ENCODE measurements around the gene SFTA2. TPM values are rescaled to one million over a fixed set of nuclear protein-coding genes. Genes with fewer than 3 reads are reported as not detected.

SFTA2 gene
- total RNA-seq, 4 donors from 2014 or later: 2.0 to 31.7 (median 6.4) TPM

DNA sequence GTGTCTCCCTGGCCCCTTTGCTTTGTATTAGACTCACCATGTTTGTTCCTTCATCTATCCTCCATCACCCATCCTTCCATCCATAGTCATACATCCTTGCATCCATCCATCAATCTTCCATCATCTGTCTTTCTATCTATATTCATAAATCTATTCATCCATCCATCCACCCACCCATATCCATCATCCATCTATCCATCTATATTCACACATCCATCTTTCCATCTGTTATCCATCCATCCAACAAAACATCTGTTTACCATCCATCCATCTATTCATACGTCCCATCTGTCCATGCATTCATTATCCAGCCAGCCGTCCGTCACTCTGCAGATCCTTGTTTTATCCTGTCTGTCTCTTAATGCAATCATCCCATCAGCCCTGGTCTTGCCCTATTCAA lies 37.0 kb downstream of the SFTA2 start:
- peaks cover 59 to 100% (median 71%) of the 10 kb centered on the region in 3 donors for H3K36me3 ChIP-seq
- intact Hi-C loops (cut with DNase I): no loop called here
- no peaks in the 10 kb centered on the region for H3K27me3 ChIP-seq
- TF ChIP-seq POLR2A (IDR thresholded peaks at IDR 0.05): no peak
- no peak for TF ChIP-seq CTCF (IDR thresholded peaks at IDR 0.05)
- H3K27ac ChIP-seq: no peak overlapping the region
- no peak for DNase-seq
- H3K4me3 ChIP-seq: no peak overlapping the region
- H3K9me3 ChIP-seq: no peaks in the 10 kb centered on the region
- peaks cover 6 to 13% (median 8%) of the 10 kb centered on the region in 3 donors for H3K4me1 ChIP-seq
- 84 to 87% methylated on average over 3 of the region's 3 CpGs for WGBS, 2 donors

GRCh38 chr6:30894381-30894780 lies 37.6 kb downstream of the SFTA2 start:
- Histone ChIP-seq H3K27me3 (no peaks in the 10 kb centered on the region), H3K27ac (no peak overlapping the region), H3K4me1 (peaks cover 9 to 19% (median 9%) of the 10 kb centered on the region in 3 donors), H3K36me3 (peaks cover 57 to 100% (median 71%) of the 10 kb centered on the region in 3 donors), H3K4me3 (no peak overlapping the region), H3K9me3 (no peaks in the 10 kb centered on the region)
- intact Hi-C loops (cut with DNase I): no loop called here
- DNase-seq: no peak
- TF ChIP-seq POLR2A (IDR thresholded peaks at IDR 0.05) (no peak), CTCF (IDR thresholded peaks at IDR 0.05) (no peak)
- 84 to 87% methylated on average over 12 of the region's 12 CpGs for WGBS, 2 donors

- no peak for TF ChIP-seq POLR2A (IDR thresholded peaks at IDR 0.05)
- Histone ChIP-seq H3K27ac (no peak overlapping the region), H3K9me3 (no peaks in the 10 kb centered on the region), H3K4me1 (peaks cover 9 to 26% (median 10%) of the 10 kb centered on the region in 3 donors), H3K27me3 (no peaks in the 10 kb centered on the region), H3K36me3 (peaks cover 50 to 100% (median 65%) of the 10 kb centered on the region in 3 donors), H3K4me3 (no peak overlapping the region)
- no peak for DNase-seq
- WGBS, 2 donors: 84 to 89% methylated on average over 7 to 8 of the region's 8 CpGs
- intact Hi-C loops (cut with DNase I): no loop called here
These were observed 38.3 kb downstream of the SFTA2 start for GRCh38 chr6:30893666-30894065.

GRCh38 chr6:30893001-30893591 lies 38.9 kb downstream of the SFTA2 start:
- 60 to 88% methylated on average over 1 to 5 of the region's 16 CpGs for WGBS, 2 donors
- Histone ChIP-seq H3K9me3 (no peaks in the 10 kb centered on the region), H3K36me3 (peaks cover 45 to 97% (median 60%) of the 10 kb centered on the region in 3 donors), H3K27me3 (no peaks in the 10 kb centered on the region), H3K4me1 (peaks cover 9 to 32% (median 15%) of the 10 kb centered on the region in 3 donors), H3K27ac (no peak overlapping the region), H3K4me3 (no peak overlapping the region)
- intact Hi-C loops (cut with DNase I): no loop called here
- TF ChIP-seq CTCF (IDR thresholded peaks at IDR 0.05): no peak
- no peak for TF ChIP-seq POLR2A (IDR thresholded peaks at IDR 0.05)
- no peak for DNase-seq

- no peak for TF ChIP-seq POLR2A (IDR thresholded peaks at IDR 0.05)
- TF ChIP-seq CTCF (IDR thresholded peaks at IDR 0.05): no peak
- H3K36me3 ChIP-seq: peaks cover 34 to 85% (median 49%) of the 10 kb centered on the region in 3 donors
- no peak for DNase-seq
- peaks cover 10 to 43% (median 19%) of the 10 kb centered on the region in 3 donors for H3K4me1 ChIP-seq
- no peak overlapping the region for H3K27ac ChIP-seq
- 77 to 83% methylated on average over 9 to 13 of the region's 21 CpGs for WGBS, 2 donors
- intact Hi-C loops (cut with DNase I): no loop called here
- H3K9me3 ChIP-seq: no peaks in the 10 kb centered on the region
- H3K27me3 ChIP-seq: no peaks in the 10 kb centered on the region
- no peak overlapping the region for H3K4me3 ChIP-seq
These were observed 40.0 kb downstream of the SFTA2 start for GRCh38 chr6:30891816-30892538.

Measured in esophagus squamous epithelium (tissue), 5 donors.